ENCODE results near the gene MCC.
"Not testable (repeated sequence)": the region's sequence is repeated elsewhere in the genome, so short reads cannot be mapped to it uniquely, and the experiment has no call there.

MCC gene

GRCh38 chr5:113421693-113422092, 66.6 kb downstream of the MCC start:
- H3K9ac ChIP-seq (ENCODE audit: low read length), result no peak overlapping the region
- no peak overlapping the region for H3K4me3 ChIP-seq (ENCODE audit: low read length)
- H3K4me1 ChIP-seq (ENCODE audit: control insufficient read depth, low read depth, low read length), result no peaks in the 10 kb centered on the region
- H3K27me3 ChIP-seq (ENCODE audit: control insufficient read depth, insufficient read depth, low read length), result no peaks in the 10 kb centered on the region
- no peak overlapping the region for H3K27ac ChIP-seq (ENCODE audit: low read length)
- H3K36me3 ChIP-seq (ENCODE audit: control insufficient read depth, low read depth, low read length), result no peaks in the 10 kb centered on the region
- no peaks in the 10 kb centered on the region for H3K9me3 ChIP-seq (ENCODE audit: control insufficient read depth, low read depth, low read length)

GRCh38 chr5:113405530-113405929, 82.7 kb downstream of the MCC start:
- H3K4me1 ChIP-seq (ENCODE audit: control insufficient read depth, low read depth, low read length), result no peaks in the 10 kb centered on the region
- no peaks in the 10 kb centered on the region for H3K27me3 ChIP-seq (ENCODE audit: control insufficient read depth, insufficient read depth, low read length)
- no peaks in the 10 kb centered on the region for H3K9me3 ChIP-seq (ENCODE audit: control insufficient read depth, low read depth, low read length)
- H3K36me3 ChIP-seq (ENCODE audit: control insufficient read depth, low read depth, low read length), result no peaks in the 10 kb centered on the region
- H3K9ac ChIP-seq (ENCODE audit: low read length), result no peak overlapping the region
- no peak overlapping the region for H3K27ac ChIP-seq (ENCODE audit: low read length)
- H3K4me3 ChIP-seq (ENCODE audit: low read length), result no peak overlapping the region

- H3K27me3 ChIP-seq (ENCODE audit: control insufficient read depth, insufficient read depth, low read length), result no peaks in the 10 kb centered on the region
- H3K36me3 ChIP-seq (ENCODE audit: control insufficient read depth, low read depth, low read length), result no peaks in the 10 kb centered on the region
- H3K27ac ChIP-seq (ENCODE audit: low read length), result no peak overlapping the region
- H3K4me3 ChIP-seq (ENCODE audit: low read length), result no peak overlapping the region
- no peaks in the 10 kb centered on the region for H3K9me3 ChIP-seq (ENCODE audit: control insufficient read depth, low read depth, low read length)
- H3K4me1 ChIP-seq (ENCODE audit: control insufficient read depth, low read depth, low read length), result no peaks in the 10 kb centered on the region
- no peak overlapping the region for H3K9ac ChIP-seq (ENCODE audit: low read length)
Measured at GRCh38 chr5:113404269-113404668, 84.0 kb downstream of the MCC start.

- not testable (repeated sequence) for H3K9me3 ChIP-seq (ENCODE audit: control insufficient read depth, low read depth, low read length); H3K4me3 ChIP-seq (ENCODE audit: low read length); H3K27me3 ChIP-seq (ENCODE audit: control insufficient read depth, insufficient read depth, low read length); H3K4me1 ChIP-seq (ENCODE audit: control insufficient read depth, low read depth, low read length); H3K9ac ChIP-seq (ENCODE audit: low read length); H3K36me3 ChIP-seq (ENCODE audit: control insufficient read depth, low read depth, low read length); H3K27ac ChIP-seq (ENCODE audit: low read length)
Measured at GRCh38 chr5:113397986-113398385, 90.3 kb downstream of the MCC start.

GRCh38 chr5:113397046-113397445, 91.2 kb downstream of the MCC start:
- H3K9ac ChIP-seq (ENCODE audit: low read length), result no peak overlapping the region
- no peak overlapping the region for H3K4me3 ChIP-seq (ENCODE audit: low read length)
- H3K27ac ChIP-seq (ENCODE audit: low read length), result no peak overlapping the region
- H3K9me3 ChIP-seq (ENCODE audit: control insufficient read depth, low read depth, low read length), result no peaks in the 10 kb centered on the region
- H3K4me1 ChIP-seq (ENCODE audit: control insufficient read depth, low read depth, low read length), result no peaks in the 10 kb centered on the region
- no peaks in the 10 kb centered on the region for H3K36me3 ChIP-seq (ENCODE audit: control insufficient read depth, low read depth, low read length)
- H3K27me3 ChIP-seq (ENCODE audit: control insufficient read depth, insufficient read depth, low read length), result no peaks in the 10 kb centered on the region

GRCh38 chr5:113394658-113395057, 93.6 kb downstream of the MCC start:
- Histone ChIP-seq H3K9ac (ENCODE audit: low read length) (no peak overlapping the region), H3K27me3 (ENCODE audit: control insufficient read depth, insufficient read depth, low read length) (no peaks in the 10 kb centered on the region), H3K9me3 (ENCODE audit: control insufficient read depth, low read depth, low read length) (no peaks in the 10 kb centered on the region), H3K27ac (ENCODE audit: low read length) (no peak overlapping the region), H3K36me3 (ENCODE audit: control insufficient read depth, low read depth, low read length) (no peaks in the 10 kb centered on the region), H3K4me3 (ENCODE audit: low read length) (no peak overlapping the region), H3K4me1 (ENCODE audit: control insufficient read depth, low read depth, low read length) (no peaks in the 10 kb centered on the region)

GRCh38 chr5:113390224-113390623, 98.0 kb downstream of the MCC start:
- no peak overlapping the region for H3K9ac ChIP-seq (ENCODE audit: low read length)
- H3K27me3 ChIP-seq (ENCODE audit: control insufficient read depth, insufficient read depth, low read length), result no peaks in the 10 kb centered on the region
- H3K9me3 ChIP-seq (ENCODE audit: control insufficient read depth, low read depth, low read length), result no peaks in the 10 kb centered on the region
- H3K4me3 ChIP-seq (ENCODE audit: low read length), result no peak overlapping the region
- no peaks in the 10 kb centered on the region for H3K36me3 ChIP-seq (ENCODE audit: control insufficient read depth, low read depth, low read length)
- H3K4me1 ChIP-seq (ENCODE audit: control insufficient read depth, low read depth, low read length), result no peaks in the 10 kb centered on the region
- H3K27ac ChIP-seq (ENCODE audit: low read length), result no peak overlapping the region

- Histone ChIP-seq H3K27me3 (ENCODE audit: control insufficient read depth, insufficient read depth, low read length) (no peaks in the 10 kb centered on the region), H3K4me3 (ENCODE audit: low read length) (no peak overlapping the region), H3K36me3 (ENCODE audit: control insufficient read depth, low read depth, low read length) (no peaks in the 10 kb centered on the region), H3K27ac (ENCODE audit: low read length) (no peak overlapping the region), H3K9me3 (ENCODE audit: control insufficient read depth, low read depth, low read length) (no peaks in the 10 kb centered on the region), H3K9ac (ENCODE audit: low read length) (no peak overlapping the region), H3K4me1 (ENCODE audit: control insufficient read depth, low read depth, low read length) (no peaks in the 10 kb centered on the region)
Measured at GRCh38 chr5:113389116-113389515, 99.1 kb downstream of the MCC start.

- Histone ChIP-seq H3K27ac (ENCODE audit: low read length) (no peak overlapping the region), H3K4me1 (ENCODE audit: control insufficient read depth, low read depth, low read length) (no peaks in the 10 kb centered on the region), H3K9ac (ENCODE audit: low read length) (no peak overlapping the region), H3K9me3 (ENCODE audit: control insufficient read depth, low read depth, low read length) (no peaks in the 10 kb centered on the region), H3K4me3 (ENCODE audit: low read length) (no peak overlapping the region), H3K36me3 (ENCODE audit: control insufficient read depth, low read depth, low read length) (no peaks in the 10 kb centered on the region), H3K27me3 (ENCODE audit: control insufficient read depth, insufficient read depth, low read length) (no peaks in the 10 kb centered on the region)
Measured at GRCh38 chr5:113387844-113388243, 100.4 kb downstream of the MCC start.

GRCh38 chr5:113384782-113385285, 103.4 kb downstream of the MCC start:
- Histone ChIP-seq H3K4me3 (ENCODE audit: low read length) (no peak overlapping the region), H3K4me1 (ENCODE audit: control insufficient read depth, low read depth, low read length) (no peaks in the 10 kb centered on the region), H3K27ac (ENCODE audit: low read length) (no peak overlapping the region), H3K9ac (ENCODE audit: low read length) (no peak overlapping the region), H3K27me3 (ENCODE audit: control insufficient read depth, insufficient read depth, low read length) (no peaks in the 10 kb centered on the region), H3K9me3 (ENCODE audit: control insufficient read depth, low read depth, low read length) (no peaks in the 10 kb centered on the region), H3K36me3 (ENCODE audit: control insufficient read depth, low read depth, low read length) (no peaks in the 10 kb centered on the region)

GRCh38 chr5:113382731-113383130, 105.5 kb downstream of the MCC start:
- Histone ChIP-seq H3K27me3 (ENCODE audit: control insufficient read depth, insufficient read depth, low read length) (no peaks in the 10 kb centered on the region), H3K4me3 (ENCODE audit: low read length) (no peak overlapping the region), H3K9me3 (ENCODE audit: control insufficient read depth, low read depth, low read length) (no peaks in the 10 kb centered on the region), H3K9ac (ENCODE audit: low read length) (no peak overlapping the region), H3K27ac (ENCODE audit: low read length) (no peak overlapping the region), H3K4me1 (ENCODE audit: control insufficient read depth, low read depth, low read length) (peaks cover 3% of the 10 kb centered on the region), H3K36me3 (ENCODE audit: control insufficient read depth, low read depth, low read length) (no peaks in the 10 kb centered on the region)

GRCh38 chr5:113381791-113382190, 106.5 kb downstream of the MCC start:
- Histone ChIP-seq H3K36me3 (ENCODE audit: control insufficient read depth, low read depth, low read length) (no peaks in the 10 kb centered on the region), H3K27me3 (ENCODE audit: control insufficient read depth, insufficient read depth, low read length) (no peaks in the 10 kb centered on the region), H3K9ac (ENCODE audit: low read length) (no peak overlapping the region), H3K4me3 (ENCODE audit: low read length) (no peak overlapping the region), H3K27ac (ENCODE audit: low read length) (no peak overlapping the region), H3K9me3 (ENCODE audit: control insufficient read depth, low read depth, low read length) (no peaks in the 10 kb centered on the region), H3K4me1 (ENCODE audit: control insufficient read depth, low read depth, low read length) (peaks cover 3% of the 10 kb centered on the region)
